HUES48 (cell line): Measurements from ENCODE around the gene MACROD2.
"Not testable (repeated sequence)": the region's sequence is repeated elsewhere in the genome, so short reads cannot be mapped to it uniquely, and the experiment has no call there.

Source experiments
- H3K27ac ChIP-seq: one replicate; pipeline ENCODE4 v1.7.0; 2013; ENCODE audit warnings: low read depth, low read length, inconsistent platforms
- H3K27me3 ChIP-seq: 2 replicates; pipeline ENCODE4 v1.6.1; 2013; ENCODE audit warnings: mild to moderate bottlenecking, low read length; ENCODE audit not compliant: control insufficient read depth, insufficient read depth
- H3K36me3 ChIP-seq: 2 replicates; pipeline ENCODE4 v1.6.1; 2013; ENCODE audit warnings: low read length; ENCODE audit not compliant: control insufficient read depth, insufficient read depth
- H3K4me1 ChIP-seq: 2 replicates; pipeline ENCODE4 v1.6.1; 2013; ENCODE audit warnings: mild to moderate bottlenecking, low read length; ENCODE audit not compliant: control insufficient read depth, insufficient read depth
- H3K4me3 ChIP-seq: 2 replicates; pipeline ENCODE4 v1.5.1; 2013; ENCODE audit warnings: mild to moderate bottlenecking, low read depth, low read length
- H3K9ac ChIP-seq: 2 replicates; pipeline ENCODE4 v1.6.1; 2013; ENCODE audit warnings: mild to moderate bottlenecking, low read depth, low read length, moderate library complexity
- H3K9me3 ChIP-seq: 2 replicates; pipeline ENCODE4 v1.6.1; 2013; ENCODE audit warnings: low read length; ENCODE audit not compliant: control insufficient read depth, insufficient read depth

Gene MACROD2

DNA sequence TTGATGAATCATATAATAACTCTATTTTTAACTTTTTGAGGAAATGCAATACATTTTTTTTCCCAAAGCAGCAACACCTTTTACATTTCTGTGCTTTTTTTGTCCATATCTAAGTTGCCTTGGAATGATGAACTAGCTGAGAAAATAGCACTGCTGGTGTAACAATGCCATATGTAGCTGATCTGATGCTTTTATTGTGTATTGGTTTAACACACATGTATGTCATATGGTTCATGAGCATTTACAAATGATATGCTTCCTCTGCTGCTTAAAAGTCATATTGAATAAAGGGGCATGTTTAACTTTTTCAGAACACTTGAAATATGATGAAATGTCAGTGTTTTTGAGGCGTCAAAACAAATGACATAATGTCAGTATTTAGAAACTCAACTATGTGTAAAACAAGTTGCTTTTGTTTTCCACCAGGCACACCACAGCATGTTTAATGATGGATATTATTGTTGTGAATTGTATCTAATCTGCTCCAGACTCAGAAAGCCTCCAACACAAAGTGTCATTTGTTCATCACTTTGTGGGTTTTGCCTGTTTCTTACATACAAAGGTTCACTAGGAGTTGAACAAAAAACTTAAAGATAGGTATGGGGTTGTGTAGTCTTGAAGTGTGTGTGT is 1117.9 kb downstream of the MACROD2 start:
- H3K9ac ChIP-seq = no peak overlapping the region
- no peak overlapping the region for H3K4me3 ChIP-seq
- no peaks in the 10 kb centered on the region for H3K4me1 ChIP-seq

GRCh38 chr20:15119852-15120487 is 1124.7 kb downstream of the MACROD2 start:
- H3K27me3 ChIP-seq = no peaks in the 10 kb centered on the region
- no peak overlapping the region for H3K4me3 ChIP-seq
- H3K4me1 ChIP-seq = no peaks in the 10 kb centered on the region
- H3K27ac ChIP-seq = no peak overlapping the region
- H3K9me3 ChIP-seq = no peaks in the 10 kb centered on the region
- no peaks in the 10 kb centered on the region for H3K36me3 ChIP-seq
- H3K9ac ChIP-seq = no peak overlapping the region

More for the DNA sequence above, 1117.9 kb downstream of the MACROD2 start:
- Histone ChIP-seq H3K36me3 (no peaks in the 10 kb centered on the region), H3K27me3 (no peaks in the 10 kb centered on the region), H3K27ac (no peak overlapping the region), H3K9me3 (no peaks in the 10 kb centered on the region; the same call in 1 of the 2 replicates)

DNA sequence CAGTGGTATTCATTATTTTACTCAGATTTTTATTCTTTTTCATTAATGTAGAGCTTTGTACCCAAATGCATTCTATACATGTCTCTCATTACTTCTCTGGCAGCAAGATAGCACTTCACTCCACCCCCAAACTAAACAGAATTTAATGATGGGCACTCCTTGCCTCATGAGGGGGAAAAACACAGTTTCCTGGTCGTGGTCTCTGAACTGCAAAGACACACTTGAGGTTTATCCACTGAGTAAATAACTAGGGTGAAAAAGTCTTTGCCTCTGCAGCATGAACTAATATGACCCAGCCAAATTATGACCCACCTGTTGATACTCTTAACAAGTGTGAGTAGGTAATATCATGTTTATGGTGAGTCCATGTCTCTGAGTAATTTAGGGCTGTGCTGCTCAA is 1127.3 kb downstream of the MACROD2 start:
- no peak overlapping the region for H3K4me3 ChIP-seq
- no peaks in the 10 kb centered on the region for H3K4me1 ChIP-seq
- no peaks in the 10 kb centered on the region for H3K27me3 ChIP-seq
- no peaks in the 10 kb centered on the region for H3K36me3 ChIP-seq
- H3K9ac ChIP-seq = no peak overlapping the region
- no peak overlapping the region for H3K27ac ChIP-seq
- H3K9me3 ChIP-seq = no peaks in the 10 kb centered on the region

GRCh38 chr20:15131176-15131575 is 1135.9 kb downstream of the MACROD2 start:
- Histone ChIP-seq H3K9me3 (no peaks in the 10 kb centered on the region), H3K27me3 (no peaks in the 10 kb centered on the region), H3K9ac (no peak overlapping the region), H3K4me3 (no peak overlapping the region), H3K4me1 (no peaks in the 10 kb centered on the region), H3K27ac (no peak overlapping the region), H3K36me3 (no peaks in the 10 kb centered on the region)

DNA sequence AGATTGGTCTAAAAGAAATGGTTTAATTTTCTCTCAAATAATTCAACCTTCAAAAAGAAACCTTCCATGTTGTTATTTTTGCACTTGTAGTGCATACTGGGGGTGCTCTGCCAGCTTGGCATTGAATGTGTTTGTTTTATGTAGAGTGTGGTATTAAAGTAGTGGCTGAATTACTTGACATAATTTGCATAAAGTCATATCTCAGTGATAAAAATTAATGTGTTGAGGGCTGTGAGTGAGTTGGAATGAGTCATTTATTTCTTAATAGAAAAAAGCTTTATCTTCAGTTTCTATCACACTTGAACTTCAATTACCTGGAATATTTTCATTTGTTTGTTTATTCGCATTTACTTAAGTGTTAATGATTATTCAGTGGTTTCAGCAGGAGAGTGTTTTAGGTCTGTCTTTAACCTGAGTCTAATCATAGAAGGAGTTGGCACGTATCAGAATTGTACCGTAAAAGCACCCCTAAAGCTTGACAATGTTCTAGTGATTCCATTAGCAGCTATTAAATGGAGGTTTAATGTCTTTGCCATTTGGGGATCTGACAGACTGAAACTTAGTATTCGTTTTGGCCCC is 1143.3 kb downstream of the MACROD2 start:
- no peak overlapping the region for H3K9ac ChIP-seq
- H3K9me3 ChIP-seq = no peaks in the 10 kb centered on the region
- H3K4me3 ChIP-seq = no peak overlapping the region
- H3K27me3 ChIP-seq = no peaks in the 10 kb centered on the region
- no peak overlapping the region for H3K27ac ChIP-seq
- no peaks in the 10 kb centered on the region for H3K4me1 ChIP-seq
- H3K36me3 ChIP-seq = no peaks in the 10 kb centered on the region

DNA sequence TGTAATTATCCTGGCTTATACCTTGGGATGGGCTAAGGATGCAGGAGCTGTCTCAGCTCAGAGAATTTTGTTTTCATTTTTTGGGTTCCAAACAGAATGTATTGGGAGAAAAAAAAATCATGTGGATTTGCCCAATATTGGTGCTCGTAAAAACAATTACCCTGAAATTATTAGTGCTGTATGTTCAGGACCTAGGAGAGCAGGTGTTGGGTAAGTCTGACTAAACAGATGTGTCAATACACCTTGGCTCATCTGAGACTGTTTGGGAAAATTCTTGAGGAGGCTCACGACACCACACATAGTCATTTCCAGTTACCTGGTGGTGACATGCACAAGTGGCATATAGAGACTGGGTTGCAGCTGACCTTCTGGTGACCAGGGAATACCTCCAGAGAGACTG is 1144.2 kb downstream of the MACROD2 start:
- H3K9ac ChIP-seq = no peak overlapping the region
- no peak overlapping the region for H3K27ac ChIP-seq
- H3K9me3 ChIP-seq = no peaks in the 10 kb centered on the region
- H3K4me3 ChIP-seq = no peak overlapping the region
- no peaks in the 10 kb centered on the region for H3K4me1 ChIP-seq
- H3K36me3 ChIP-seq = no peaks in the 10 kb centered on the region
- no peaks in the 10 kb centered on the region for H3K27me3 ChIP-seq

GRCh38 chr20:15140286-15140685 is 1145.0 kb downstream of the MACROD2 start:
- Histone ChIP-seq H3K9me3 (no peaks in the 10 kb centered on the region), H3K27ac (no peak overlapping the region), H3K4me3 (no peak overlapping the region), H3K4me1 (no peaks in the 10 kb centered on the region), H3K9ac (no peak overlapping the region), H3K36me3 (no peaks in the 10 kb centered on the region), H3K27me3 (no peaks in the 10 kb centered on the region)

DNA sequence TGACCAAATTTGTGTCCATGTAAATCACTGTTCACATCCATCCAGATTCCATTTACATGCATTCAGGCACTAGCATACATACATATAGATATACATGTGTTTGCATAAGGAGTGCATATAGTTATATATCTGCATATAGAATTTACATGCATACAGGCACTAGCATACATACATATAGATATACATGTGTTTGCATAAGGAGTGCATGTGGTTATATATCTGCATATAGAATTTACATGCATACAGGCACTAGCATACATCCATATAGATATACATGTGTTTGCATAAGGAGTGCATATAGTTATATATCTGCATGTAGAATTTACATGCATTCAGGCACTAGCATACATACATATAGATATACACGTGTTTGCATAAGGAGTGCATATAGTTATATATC is 1145.6 kb downstream of the MACROD2 start:
- H3K27ac ChIP-seq, H3K4me1 ChIP-seq, H3K27me3 ChIP-seq, H3K4me3 ChIP-seq, H3K9ac ChIP-seq, H3K9me3 ChIP-seq, H3K36me3 ChIP-seq: not testable (repeated sequence)

DNA sequence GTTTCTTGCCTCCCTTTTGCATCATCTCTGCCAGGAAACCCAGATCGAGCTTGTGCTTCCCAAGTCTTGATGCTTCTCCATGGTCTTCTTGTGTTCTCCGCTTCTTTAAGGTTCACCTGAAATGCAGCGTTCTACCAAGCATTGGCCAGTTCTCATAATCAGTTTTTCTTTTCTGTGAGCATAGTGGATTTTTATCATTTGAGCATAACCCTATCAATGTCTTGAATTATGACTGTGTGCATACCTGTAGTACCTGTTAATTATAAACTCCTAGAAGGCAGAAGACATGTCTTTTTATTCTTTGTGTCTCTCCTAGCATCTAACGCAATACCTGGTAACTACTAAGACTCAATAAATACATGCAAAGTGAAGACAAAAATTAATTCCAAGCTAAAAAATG is 1146.5 kb downstream of the MACROD2 start:
- Histone ChIP-seq H3K27me3 (no peaks in the 10 kb centered on the region), H3K27ac (no peak overlapping the region), H3K9me3 (no peaks in the 10 kb centered on the region), H3K36me3 (no peaks in the 10 kb centered on the region), H3K4me3 (no peak overlapping the region), H3K4me1 (peaks cover 2% of the 10 kb centered on the region; the same call in 1 of the 2 replicates), H3K9ac (no peak overlapping the region)

DNA sequence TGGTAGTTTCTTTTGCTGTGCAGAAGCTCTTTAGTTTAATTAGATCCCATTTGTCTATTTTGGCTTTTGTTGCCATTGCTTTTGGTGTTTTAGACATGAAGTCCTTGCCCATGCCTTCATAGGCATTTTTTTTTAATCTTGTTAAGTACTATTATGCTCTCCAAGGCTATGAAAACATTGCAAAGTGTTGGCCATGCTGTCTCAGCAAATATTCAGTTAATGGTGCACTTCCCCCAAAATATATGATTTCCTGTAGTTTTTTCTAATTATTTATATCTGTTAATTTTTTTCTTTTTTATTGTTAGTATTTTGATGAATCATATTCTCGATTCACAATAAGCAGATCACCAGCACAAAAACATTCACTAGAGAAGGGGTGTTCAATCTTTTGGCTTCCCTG is 1148.2 kb downstream of the MACROD2 start:
- H3K4me1 ChIP-seq = peaks cover 3% of the 10 kb centered on the region; the same call in 1 of the 2 replicates
- H3K9ac ChIP-seq = no peak overlapping the region
- H3K36me3 ChIP-seq = no peaks in the 10 kb centered on the region
- H3K9me3 ChIP-seq = no peaks in the 10 kb centered on the region
- no peak overlapping the region for H3K27ac ChIP-seq
- H3K27me3 ChIP-seq = no peaks in the 10 kb centered on the region
- no peak overlapping the region for H3K4me3 ChIP-seq

- no peaks in the 10 kb centered on the region for H3K27me3 ChIP-seq
- H3K36me3 ChIP-seq = no peaks in the 10 kb centered on the region
- H3K4me3 ChIP-seq = no peak overlapping the region
- peaks cover 3% of the 10 kb centered on the region; the same call in 1 of the 2 replicates for H3K4me1 ChIP-seq
- H3K9ac ChIP-seq = no peak overlapping the region
- H3K9me3 ChIP-seq = no peaks in the 10 kb centered on the region
- H3K27ac ChIP-seq = no peak overlapping the region
These were observed 1149.6 kb downstream of the MACROD2 start for GRCh38 chr20:15144916-15145315.
